B cell (primary cell): ENCODE results near the gene PTPN14. TPM values are rescaled to one million over a fixed set of nuclear protein-coding genes. Genes with fewer than 3 reads are reported as not detected.

Experiments used
- ATAC-seq: fragments of 200-7000 bp; cut with Tn5 transposase; one replicate; pipeline ENCODE4 v1.10.0; 2021; ENCODE audit warnings: low read depth, mild to moderate bottlenecking, moderate number of reproducible peaks, moderate library complexity
- CTCF ChIA-PET: fragments of 350-600 bp; sonication (Branson Sonifier 250); formaldehyde crosslinking; loops from one replicate; lab custom pipeline; 2021; ENCODE audit warnings: antibody characterized with exemption, inconsistent platforms; lab: Charles Lee
- POLR2A ChIA-PET: fragments of 350-600 bp; sonication (Branson Sonifier 250); formaldehyde crosslinking; loops from one replicate; lab custom pipeline; 2021; ENCODE audit warnings: antibody characterized with exemption; lab: Charles Lee
- DNase-seq: peaks from one replicate; pipeline ENCODE4 v3.0.0; 2013
- H2AFZ ChIP-seq: 2 replicates; pipeline ENCODE4 v1.6.1; 2012; ENCODE audit warnings: mild to moderate bottlenecking, low read depth, low read length; ENCODE audit not compliant: insufficient read depth, poor library complexity, severe bottlenecking
- H3K27ac ChIP-seq, 2 donors: 1 replicate in 1 of 2; 2 replicates in 1 of 2; pipeline ENCODE4 v1.5.1; 2012 to 2013; ENCODE audit warnings: low read length in 2 of 2, mild to moderate bottlenecking in 2 of 2, moderate library complexity in 1 of 2
- H3K27me3 ChIP-seq, 4 experiments: fragments of 200-600 bp in 1 of 4; sonication (generic) in 1 of 4; replicated peaks in 1 of 4; 1 replicate in 2 of 4; 2 replicates in 2 of 4; pipeline versions ENCODE4 v1.6.1 to v1.7.0; 2013 to 2016; ENCODE audit warnings: low read length in 3 of 4, mild to moderate bottlenecking in 2 of 4, mixed read lengths in 1 of 4, moderate library complexity in 1 of 4; ENCODE audit not compliant: insufficient read depth in 4 of 4, control insufficient read depth in 3 of 4; ENCODE audit errors: control extremely low read depth in 1 of 4
- H3K36me3 ChIP-seq, 2 experiments: replicated peaks in 1 of 2; 1 replicate in 1 of 2; 2 replicates in 1 of 2; pipeline versions ENCODE4 v1.6.1 to v1.7.1; 2013; ENCODE audit warnings: low read length in 1 of 2; ENCODE audit not compliant: insufficient read depth in 2 of 2, control insufficient read depth in 1 of 2; ENCODE audit errors: control extremely low read depth in 1 of 2, extremely low read depth in 1 of 2
- H3K4me1 ChIP-seq, 2 donors: fragments of 200-600 bp in 1 of 2; sonication (generic) in 1 of 2; 1 replicate in 1 of 2; 2 replicates in 1 of 2; pipeline versions ENCODE4 v1.5.1 to v1.6.1; 2013 to 2017; ENCODE audit warnings: low read length in 2 of 2; ENCODE audit not compliant: control insufficient read depth in 2 of 2, insufficient read depth in 2 of 2
- H3K4me2 ChIP-seq: replicated peaks from 2 replicates; pipeline ENCODE3; 2012; ENCODE audit warnings: mild to moderate bottlenecking, low read depth, low read length; ENCODE audit not compliant: poor library complexity, severe bottlenecking
- H3K4me3 ChIP-seq, 5 experiments: fragments of 200-600 bp in 1 of 5; sonication (generic) in 1 of 5; 1 replicate in 3 of 5; 2 replicates in 2 of 5; pipeline versions ENCODE4 v1.5.1 to v1.7.0; 2011 to 2016; ENCODE audit warnings: low read length in 4 of 5, mild to moderate bottlenecking in 4 of 5, low read depth in 2 of 5, control low read depth in 1 of 5, moderate library complexity in 1 of 5; ENCODE audit not compliant: insufficient read depth in 1 of 5; ENCODE audit errors: control extremely low read depth in 1 of 5, extremely low read depth in 1 of 5
- H3K79me2 ChIP-seq: fragments of 200-600 bp; sonication (generic); one replicate; pipeline ENCODE4 v1.6.0; 2016; ENCODE audit warnings: low read length; ENCODE audit not compliant: control insufficient read depth, insufficient read depth
- H3K9ac ChIP-seq: fragments of 200-600 bp; sonication (generic); 2 replicates; pipeline ENCODE4 v1.6.1; 2017; ENCODE audit warnings: mild to moderate bottlenecking, low read length, moderate library complexity
- H3K9me3 ChIP-seq, 3 donors: one replicate each; pipeline versions ENCODE4 v1.6.1 to v1.7.1; 2013; ENCODE audit warnings: low read length in 2 of 3; ENCODE audit not compliant: control insufficient read depth in 2 of 3, insufficient read depth in 1 of 3; ENCODE audit errors: control extremely low read depth in 1 of 3
- H4K20me1 ChIP-seq: 2 replicates; pipeline ENCODE4 v1.6.0; 2012; ENCODE audit warnings: mild to moderate bottlenecking, low read length; ENCODE audit not compliant: insufficient read depth, control insufficient read depth, poor library complexity, severe bottlenecking
- H3K27ac Mint-ChIP-seq: one replicate; pipeline ENCODE4 v1.8.0; 2021; ENCODE audit warnings: mixed read lengths
- H3K27me3 Mint-ChIP-seq: one replicate; pipeline ENCODE4 v1.8.0; 2021; ENCODE audit warnings: mixed read lengths
- H3K4me1 Mint-ChIP-seq: one replicate; pipeline ENCODE4 v1.8.0; 2021; ENCODE audit warnings: mixed read lengths
- H3K4me3 Mint-ChIP-seq: one replicate; pipeline ENCODE4 v1.8.0; 2021; ENCODE audit warnings: mixed read lengths
- H3K9me3 Mint-ChIP-seq: one replicate; pipeline ENCODE4 v1.8.0; 2022; ENCODE audit warnings: mixed read lengths; ENCODE audit not compliant: insufficient read depth
- EZH2 ChIP-seq: IDR thresholded peaks from 2 replicates; pipeline ENCODE4 v1.6.1; 2012; ENCODE audit warnings: borderline replicate concordance, low read depth, mild to moderate bottlenecking, moderate library complexity, low read length; ENCODE audit not compliant: insufficient read depth, poor library complexity, severe bottlenecking
- WGBS: methylation state at CpG from one replicate; pipeline ENCODE4 v1.1.5; 2013; ENCODE audit warnings: missing lambda C conversion rate; ENCODE audit not compliant: insufficient coverage; 5-methylcytosine and 5-hydroxymethylcytosine counted together
- intact Hi-C: fragments of 100-400 bp; cut with micrococcal nuclease; formaldehyde crosslinking; loops from one replicate; pipeline ENCODE4 v1.10.0; 2022
- polyA plus RNA-seq: library from polyadenylated mRNA; depleted of rRNA; stranded (reverse); fragments of >200 nt; gene quantifications from 2 replicates; pipeline ENCODE4 v1.2.3, GENCODE V29; 2012
- total RNA-seq, 2 donors: library from RNA; stranded (reverse); fragments of 120-200 nt in 1 of 2; gene quantifications; 1 replicate in 1 of 2; 2 replicates in 1 of 2; pipeline versions ENCODE4 v1.2.3 to v1.2.4, GENCODE V29; 2013 to 2022
- TF ChIP-seq, protein P1 (sequence below): fragments of 200-600 bp; IDR thresholded peaks from one replicate; pipeline ENCODE4 v1.8.0; 2022; ENCODE audit warnings: antibody characterized with exemption, mild to moderate bottlenecking

PTPN14 gene
- total and polyA plus RNA-seq, 2 donors (not counting 1 experiment from before 2014, with no cell fraction given), result under 0.01 TPM; not detected in 1

DNA sequence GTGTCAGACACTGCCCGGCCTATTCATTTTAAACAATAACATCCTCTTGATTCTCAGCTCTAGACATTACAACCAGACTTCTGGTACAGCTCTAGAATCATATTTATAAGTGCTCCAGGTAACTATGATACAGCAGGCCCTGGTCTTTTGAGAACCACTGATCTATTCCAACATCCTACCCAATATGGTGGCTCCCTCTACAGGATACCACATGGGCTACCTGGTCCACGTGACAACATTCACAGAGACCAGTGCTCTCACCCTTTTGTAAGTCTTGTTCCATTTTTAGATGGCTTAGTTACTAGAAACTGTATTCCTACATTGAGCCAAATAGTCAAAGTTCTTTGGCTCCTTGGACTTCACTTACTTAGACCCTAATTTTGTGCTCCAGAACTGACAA is 102.9 kb downstream of the PTPN14 start:
- DNase-seq, result no peak
- Histone ChIP-seq H3K36me3 (no peaks in the 10 kb centered on the region), H2AFZ (no peak overlapping the region), H3K4me2 (no peak overlapping the region), H3K4me3 (no peak overlapping the region), H3K9me3 (no peaks in the 10 kb centered on the region), H3K9ac (no peak overlapping the region), H4K20me1 (no peaks in the 10 kb centered on the region), H3K79me2 (no peaks in the 10 kb centered on the region), H3K27ac (no peak overlapping the region), H3K27me3 (peaks cover 0 to 4% (median 0%) of the 10 kb centered on the region in 4 experiments), H3K4me1 (no peaks in the 10 kb centered on the region)
- 100% methylated on average over 1 of the region's 2 CpGs for WGBS
- ChIA-PET CTCF (no interaction called here), POLR2A (no interaction called here)
- intact Hi-C loops, result no loop called here
- H3K27me3 Mint-ChIP-seq, result peaks cover 5% of the 10 kb centered on the region
- no peak overlapping the region for H3K27ac Mint-ChIP-seq
- ATAC-seq, result no peak
- no peaks in the 10 kb centered on the region for H3K9me3 Mint-ChIP-seq
- H3K4me1 Mint-ChIP-seq, result no peaks in the 10 kb centered on the region
- TF ChIP-seq, protein P1, sequence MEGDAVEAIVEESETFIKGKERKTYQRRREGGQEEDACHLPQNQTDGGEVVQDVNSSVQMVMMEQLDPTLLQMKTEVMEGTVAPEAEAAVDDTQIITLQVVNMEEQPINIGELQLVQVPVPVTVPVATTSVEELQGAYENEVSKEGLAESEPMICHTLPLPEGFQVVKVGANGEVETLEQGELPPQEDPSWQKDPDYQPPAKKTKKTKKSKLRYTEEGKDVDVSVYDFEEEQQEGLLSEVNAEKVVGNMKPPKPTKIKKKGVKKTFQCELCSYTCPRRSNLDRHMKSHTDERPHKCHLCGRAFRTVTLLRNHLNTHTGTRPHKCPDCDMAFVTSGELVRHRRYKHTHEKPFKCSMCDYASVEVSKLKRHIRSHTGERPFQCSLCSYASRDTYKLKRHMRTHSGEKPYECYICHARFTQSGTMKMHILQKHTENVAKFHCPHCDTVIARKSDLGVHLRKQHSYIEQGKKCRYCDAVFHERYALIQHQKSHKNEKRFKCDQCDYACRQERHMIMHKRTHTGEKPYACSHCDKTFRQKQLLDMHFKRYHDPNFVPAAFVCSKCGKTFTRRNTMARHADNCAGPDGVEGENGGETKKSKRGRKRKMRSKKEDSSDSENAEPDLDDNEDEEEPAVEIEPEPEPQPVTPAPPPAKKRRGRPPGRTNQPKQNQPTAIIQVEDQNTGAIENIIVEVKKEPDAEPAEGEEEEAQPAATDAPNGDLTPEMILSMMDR, result no peak
- no peak for TF ChIP-seq EZH2
- H3K4me3 Mint-ChIP-seq, result no peak overlapping the region

GRCh38 chr1:214447557-214447871 is 103.9 kb downstream of the PTPN14 start:
- Histone ChIP-seq H3K79me2 (no peaks in the 10 kb centered on the region), H3K27me3 (peaks cover 0 to 4% (median 0%) of the 10 kb centered on the region in 4 experiments), H3K4me2 (no peak overlapping the region), H3K27ac (no peak overlapping the region), H3K36me3 (no peaks in the 10 kb centered on the region), H3K9me3 (no peaks in the 10 kb centered on the region), H2AFZ (no peak overlapping the region), H4K20me1 (no peaks in the 10 kb centered on the region), H3K4me1 (no peaks in the 10 kb centered on the region), H3K4me3 (no peak overlapping the region), H3K9ac (no peak overlapping the region)
- DNase-seq, result no peak
- Mint-ChIP-seq H3K9me3 (no peaks in the 10 kb centered on the region), H3K4me3 (no peak overlapping the region), H3K27ac (no peak overlapping the region), H3K27me3 (peaks cover 12% of the 10 kb centered on the region), H3K4me1 (no peaks in the 10 kb centered on the region)
- WGBS, result no CpG with 5 or more reads among the region's 2 CpGs
- ChIA-PET POLR2A (no interaction called here), CTCF (no interaction called here)
- no peak for ATAC-seq
- TF ChIP-seq, protein P1, result no peak
- no peak for TF ChIP-seq EZH2
- intact Hi-C loops, result no loop called here
